T-cell (primary cell): ENCODE results near the gene AGAP1. TPM values are rescaled to one million over a fixed set of nuclear protein-coding genes. Genes with fewer than 3 reads are reported as not detected.
A peak's percentile ranks its signal among the peaks of the same experiment; 100 is the strongest.

ENCODE experiments used
- ATAC-seq, 4 experiments: fragments of 200-7000 bp in 3 of 4; fragments of 150-1000 bp in 1 of 4; cut with Tn5 transposase; replicated peaks in 1 of 4; 1 replicate in 3 of 4; 2 replicates in 1 of 4; pipeline ENCODE4 v1.10.0; 2021; ENCODE audit warnings: moderate library complexity in 3 of 4, mild to moderate bottlenecking in 2 of 4, moderate number of reproducible peaks in 1 of 4
- CTCF ChIA-PET, 2 donors: fragments of 300-600 bp; sonication (Branson Sonifier 250); formaldehyde crosslinking; loops; one replicate each; lab custom pipeline; 2022; ENCODE audit warnings: antibody characterized with exemption in 2 of 2; lab: Charles Lee
- POLR2A ChIA-PET, 2 donors: fragments of 300-600 bp; sonication (Branson Sonifier 250); formaldehyde crosslinking; loops; one replicate each; lab custom pipeline; 2022; ENCODE audit warnings: antibody characterized with exemption in 2 of 2; lab: Charles Lee
- DNase-seq, 35 experiments: peaks; one replicate each; pipeline versions ENCODE4 v3.0.0 to v3.0.0-alpha.2; 2013 to 2023
- H3K27ac ChIP-seq: one replicate; pipeline ENCODE4 v1.5.1; 2013; ENCODE audit warnings: low read length
- H3K27me3 ChIP-seq, 2 experiments: replicated peaks in 1 of 2; 1 replicate in 1 of 2; 2 replicates in 1 of 2; pipeline versions ENCODE4 v1.6.1 to v1.7.0; 2013; ENCODE audit warnings: low read length in 1 of 2, mixed read lengths in 1 of 2; ENCODE audit not compliant: control insufficient read depth in 2 of 2, insufficient read depth in 2 of 2; ENCODE audit errors: extremely low read depth in 1 of 2
- H3K36me3 ChIP-seq, 2 donors: 1 replicate in 1 of 2; 2 replicates in 1 of 2; pipeline versions ENCODE4 v1.6.1 to v1.7.0; 2013; ENCODE audit warnings: low read length in 1 of 2; ENCODE audit not compliant: control insufficient read depth in 2 of 2, insufficient read depth in 1 of 2; ENCODE audit errors: extremely low read depth in 1 of 2
- H3K4me1 ChIP-seq, 2 experiments: 1 replicate in 1 of 2; 2 replicates in 1 of 2; pipeline versions ENCODE4 v1.6.1 to v1.7.0; 2013; ENCODE audit warnings: low read length in 2 of 2, mixed read lengths in 1 of 2; ENCODE audit not compliant: insufficient read depth in 2 of 2, control insufficient read depth in 1 of 2; ENCODE audit errors: extremely low read depth in 1 of 2
- H3K4me3 ChIP-seq, 2 donors: 1 replicate in 1 of 2; 2 replicates in 1 of 2; pipeline versions ENCODE4 v1.5.1 to v1.7.0; 2013; ENCODE audit warnings: mild to moderate bottlenecking in 2 of 2, low read length in 1 of 2, moderate library complexity in 1 of 2; ENCODE audit not compliant: control insufficient read depth in 1 of 2; ENCODE audit errors: extremely low read depth in 1 of 2
- H3K9me3 ChIP-seq: 2 replicates; pipeline ENCODE4 v1.7.0; 2013
- H3K27ac Mint-ChIP-seq, 2 donors: one replicate each; pipeline ENCODE4 v1.8.0; 2020 to 2021; ENCODE audit warnings: mild to moderate bottlenecking in 2 of 2, mixed read lengths in 2 of 2
- H3K27me3 Mint-ChIP-seq, 2 donors: one replicate each; pipeline ENCODE4 v1.8.0; 2021 to 2022; ENCODE audit warnings: mixed read lengths in 2 of 2
- H3K36me3 Mint-ChIP-seq: one replicate; pipeline ENCODE4 v1.8.0; 2021; ENCODE audit warnings: mixed read lengths
- H3K4me1 Mint-ChIP-seq, 3 donors: one replicate each; pipeline ENCODE4 v1.8.0; 2020 to 2022; ENCODE audit warnings: mixed read lengths in 3 of 3, mild to moderate bottlenecking in 1 of 3
- H3K4me3 Mint-ChIP-seq, 3 donors: one replicate each; pipeline ENCODE4 v1.8.0; 2020 to 2022; ENCODE audit warnings: mild to moderate bottlenecking in 3 of 3, mixed read lengths in 3 of 3, moderate library complexity in 3 of 3
- H3K9me3 Mint-ChIP-seq, 3 donors: one replicate each; pipeline ENCODE4 v1.8.0; 2020 to 2022; ENCODE audit warnings: mixed read lengths in 3 of 3
- WGBS: methylation state at CpG from one replicate; pipeline ENCODE4 v1.1.5; 2013; ENCODE audit warnings: missing lambda C conversion rate; ENCODE audit not compliant: insufficient coverage; 5-methylcytosine and 5-hydroxymethylcytosine counted together
- total RNA-seq, 35 experiments: library from RNA in 6 of 35; stranded (reverse) in 6 of 35; fragments of 120-200 nt in 1 of 35; gene quantifications; one replicate each; pipeline versions ENCODE4 v1.2.1 to v1.2.4 and lab custom pipeline; 2013 to 2026

AGAP1 gene
- total RNA-seq, 5 donors from 2014 or later (not counting 1 experiment from before 2014, with no cell fraction given) = 3.9 to 15.6 (median 5.2) TPM

DNA sequence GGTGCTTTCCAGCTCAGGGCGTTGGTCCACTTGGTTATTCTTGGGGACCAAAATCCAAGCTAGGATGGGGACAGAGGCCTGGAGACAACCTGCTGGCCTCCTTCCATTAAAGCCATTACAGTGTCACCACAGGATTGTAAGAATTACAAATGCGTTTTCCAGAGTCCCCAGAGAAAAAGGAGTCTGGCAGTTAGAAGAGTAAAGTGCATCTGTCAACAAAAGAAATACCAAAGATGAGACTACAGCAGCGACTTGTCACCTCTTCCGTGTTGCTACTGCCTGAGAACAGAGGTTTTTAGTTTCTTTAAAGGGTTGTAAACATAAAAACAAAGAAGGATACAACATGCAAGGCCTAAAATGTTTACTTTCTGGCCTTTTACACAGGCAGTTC, 235.7 kb downstream of the AGAP1 start:
- H3K4me1 Mint-ChIP-seq = no peaks in the 10 kb centered on the region
- 89% methylated on average over 3 of the region's 4 CpGs for WGBS

GRCh38 chr2:235730115-235730514, 236.3 kb downstream of the AGAP1 start:
- no peaks in the 10 kb centered on the region for H3K9me3 ChIP-seq
- no peak overlapping the region for H3K27ac Mint-ChIP-seq
- H3K36me3 Mint-ChIP-seq = no peaks in the 10 kb centered on the region
- H3K36me3 ChIP-seq = no peaks in the 10 kb centered on the region
- no peak overlapping the region for H3K27ac ChIP-seq
- ATAC-seq (no peak), DNase-seq (no peak)
- CTCF ChIA-PET = no interaction called here
- H3K4me1 ChIP-seq = no peaks in the 10 kb centered on the region
- no peaks in the 10 kb centered on the region for H3K4me1 Mint-ChIP-seq
- WGBS = no CpG with 5 or more reads among the region's 7 CpGs
- H3K27me3 Mint-ChIP-seq = peaks cover 8 to 20% of the 10 kb centered on the region in 2 donors
- POLR2A ChIA-PET = no interaction called here
- H3K27me3 ChIP-seq = peaks cover 0 to 10% of the 10 kb centered on the region in 2 experiments
- no peak overlapping the region for H3K4me3 ChIP-seq
- H3K9me3 Mint-ChIP-seq = no peaks in the 10 kb centered on the region
- H3K4me3 Mint-ChIP-seq = no peak overlapping the region

More for the DNA sequence above, 235.7 kb downstream of the AGAP1 start:
- ChIA-PET CTCF (no interaction called here), POLR2A (no interaction called here)
- H3K9me3 ChIP-seq = no peaks in the 10 kb centered on the region
- DNase-seq = no peak
- ATAC-seq = no peak
- no peaks in the 10 kb centered on the region for H3K36me3 ChIP-seq
- H3K4me3 ChIP-seq = no peak overlapping the region
- Mint-ChIP-seq H3K27ac (no peak overlapping the region), H3K27me3 (peaks cover 8 to 20% of the 10 kb centered on the region in 2 donors), H3K9me3 (no peaks in the 10 kb centered on the region), H3K4me3 (no peak overlapping the region), H3K36me3 (no peaks in the 10 kb centered on the region)
- peaks cover 0 to 13% of the 10 kb centered on the region in 2 experiments for H3K27me3 ChIP-seq
- H3K27ac ChIP-seq = no peak overlapping the region
- no peaks in the 10 kb centered on the region for H3K4me1 ChIP-seq

DNA sequence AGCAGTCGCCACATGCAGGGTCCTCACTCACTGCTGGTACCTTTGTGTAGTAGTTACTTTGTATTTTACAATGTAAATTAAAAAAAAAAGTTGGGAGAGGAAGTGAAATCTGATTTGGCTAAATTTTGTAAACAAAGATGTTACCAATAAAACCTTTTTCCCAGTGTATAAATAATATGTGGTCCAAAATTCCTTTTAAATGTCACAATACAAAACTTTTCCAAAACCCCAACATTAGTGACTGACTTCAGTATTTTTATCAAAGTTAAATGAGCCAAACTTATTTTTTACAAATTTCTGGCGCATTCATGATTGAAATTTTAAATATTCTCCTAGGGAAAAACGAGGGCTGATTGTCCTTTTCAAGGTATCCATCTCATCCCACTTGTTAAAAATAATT, 239.9 kb downstream of the AGAP1 start:
- CTCF ChIA-PET = no interaction called here

DNA sequence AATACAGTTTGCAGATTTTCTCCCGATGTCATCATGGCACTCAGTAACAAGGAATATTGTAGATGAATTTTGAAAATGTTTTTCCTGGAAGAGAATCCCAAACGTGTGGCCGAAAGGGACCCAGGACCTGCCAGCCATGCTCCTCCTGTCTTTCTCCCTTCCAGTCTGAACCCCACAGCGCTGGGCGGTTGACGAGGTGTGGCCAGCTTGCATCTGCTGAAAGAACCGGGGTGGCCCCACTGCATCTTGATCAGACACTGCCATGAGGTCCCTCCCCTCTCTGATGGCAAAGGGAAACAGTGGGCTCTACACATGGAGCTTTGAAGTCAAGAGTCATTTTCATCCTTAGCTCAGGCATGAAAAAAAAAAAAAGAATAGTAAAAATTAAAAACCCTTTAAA, 240.3 kb downstream of the AGAP1 start:
- Mint-ChIP-seq H3K4me3 (no peak overlapping the region), H3K9me3 (no peaks in the 10 kb centered on the region), H3K27me3 (peaks cover 8 to 19% of the 10 kb centered on the region in 2 donors), H3K36me3 (no peaks in the 10 kb centered on the region), H3K4me1 (no peaks in the 10 kb centered on the region), H3K27ac (no peak overlapping the region)
- ChIA-PET CTCF (no interaction called here), POLR2A (no interaction called here)
- H3K27me3 ChIP-seq = peaks cover 0 to 7% of the 10 kb centered on the region in 2 experiments
- no peak overlapping the region for H3K4me3 ChIP-seq
- H3K4me1 ChIP-seq = no peaks in the 10 kb centered on the region
- 94% methylated on average over 4 of the region's 7 CpGs for WGBS
- H3K9me3 ChIP-seq = no peaks in the 10 kb centered on the region
- no peak for ATAC-seq
- no peaks in the 10 kb centered on the region for H3K36me3 ChIP-seq
- no peak overlapping the region for H3K27ac ChIP-seq
- DNase-seq = no peak

More for the DNA sequence above, 239.9 kb downstream of the AGAP1 start:
- Mint-ChIP-seq H3K27ac (no peak overlapping the region), H3K9me3 (no peaks in the 10 kb centered on the region), H3K36me3 (no peaks in the 10 kb centered on the region), H3K4me1 (no peaks in the 10 kb centered on the region), H3K27me3 (peaks cover 8 to 20% of the 10 kb centered on the region in 2 donors), H3K4me3 (no peak overlapping the region)
- Histone ChIP-seq H3K27ac (no peak overlapping the region), H3K27me3 (peaks cover 0 to 10% of the 10 kb centered on the region in 2 experiments), H3K9me3 (no peaks in the 10 kb centered on the region), H3K4me1 (no peaks in the 10 kb centered on the region), H3K4me3 (no peak overlapping the region), H3K36me3 (no peaks in the 10 kb centered on the region)
- no CpG with 5 or more reads among the region's 3 CpGs for whole genome bisulfite sequencing
- POLR2A ChIA-PET = no interaction called here
- DNase-seq (no peak), ATAC-seq (no peak)

DNA sequence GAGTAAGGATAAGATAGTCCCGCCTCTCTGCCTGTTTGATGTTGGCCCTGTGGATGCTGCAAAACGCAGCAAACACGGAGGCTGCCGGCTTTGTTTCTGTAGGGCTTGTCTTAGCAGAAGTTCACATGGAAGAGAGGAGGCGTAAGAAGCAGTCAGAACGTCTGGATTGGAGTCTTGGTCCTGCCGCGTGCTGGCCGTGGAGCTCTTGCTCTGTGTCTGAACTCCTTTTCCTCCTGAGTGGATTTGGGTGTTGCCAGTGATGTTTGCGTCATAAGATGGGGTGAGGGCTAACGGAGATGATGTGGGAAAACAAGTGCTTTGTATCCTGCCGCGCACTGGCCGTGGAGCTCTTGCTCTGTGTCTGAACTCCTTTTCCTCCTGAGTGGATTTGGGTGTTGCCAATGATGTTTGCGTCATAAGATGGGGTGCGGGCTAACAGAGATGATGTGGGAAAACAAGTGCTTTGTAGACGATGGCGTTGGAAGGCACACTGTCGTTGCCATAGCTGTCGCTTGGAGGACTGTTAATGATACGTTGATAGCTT, 240.9 kb downstream of the AGAP1 start:
- Mint-ChIP-seq H3K27ac (peak overlapping the region in 1 of 2 donors; percentile 25), H3K36me3 (no peaks in the 10 kb centered on the region), H3K4me3 (no peak overlapping the region), H3K9me3 (no peaks in the 10 kb centered on the region), H3K4me1 (no peaks in the 10 kb centered on the region), H3K27me3 (peaks cover 8 to 19% of the 10 kb centered on the region in 2 donors)
- ATAC-seq (no peak), DNase-seq (no peak)
- Histone ChIP-seq H3K36me3 (no peaks in the 10 kb centered on the region), H3K27me3 (peaks cover 0 to 7% of the 10 kb centered on the region in 2 experiments), H3K9me3 (no peaks in the 10 kb centered on the region), H3K4me1 (no peaks in the 10 kb centered on the region), H3K4me3 (no peak overlapping the region), H3K27ac (no peak overlapping the region)
- 87% methylated on average over 16 of the region's 21 CpGs for WGBS
- POLR2A ChIA-PET = interaction anchor here in 1 of 2 donors (0.5 kb wide), 1 partner anchor 12 kb away, joined by 11 read pairs; no protein-coding TSS in a partner anchor
- CTCF ChIA-PET = no interaction called here

DNA sequence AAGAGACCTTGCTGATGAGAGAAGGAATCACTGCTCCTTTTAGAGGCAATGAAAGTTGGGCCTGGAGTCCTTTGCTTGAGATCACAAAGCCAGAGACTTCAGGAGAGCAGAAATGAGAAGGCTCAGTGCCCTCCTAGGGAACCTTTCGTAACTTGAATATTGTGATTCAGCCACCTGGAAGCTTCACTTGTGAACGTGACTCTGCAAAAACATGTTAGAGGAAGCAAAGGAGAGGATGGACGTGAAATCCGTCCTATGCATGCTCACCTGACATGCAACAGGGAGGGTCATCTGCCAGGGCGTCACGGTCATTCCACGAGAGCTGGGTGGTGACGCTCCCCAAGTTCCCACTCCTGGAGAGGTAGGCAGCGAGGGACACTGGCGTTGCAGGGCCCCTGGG, 243.6 kb downstream of the AGAP1 start:
- Mint-ChIP-seq H3K27me3 (peaks cover 9 to 12% of the 10 kb centered on the region in 2 donors), H3K9me3 (no peaks in the 10 kb centered on the region), H3K27ac (no peak overlapping the region), H3K4me1 (no peaks in the 10 kb centered on the region), H3K4me3 (no peak overlapping the region), H3K36me3 (no peaks in the 10 kb centered on the region)
- peaks cover 0 to 7% of the 10 kb centered on the region in 2 experiments for H3K27me3 ChIP-seq
- DNase-seq (no peak), ATAC-seq (no peak)
- H3K27ac ChIP-seq = no peak overlapping the region
- 75% methylated on average over 8 of the region's 10 CpGs for WGBS
- H3K4me3 ChIP-seq = no peak overlapping the region
- no peaks in the 10 kb centered on the region for H3K9me3 ChIP-seq
- no peaks in the 10 kb centered on the region for H3K36me3 ChIP-seq
- CTCF ChIA-PET = interaction anchor here in 1 of 2 donors (0.5 kb wide), 1 partner anchor 1809 kb away, joined by 3 read pairs; no protein-coding TSS in a partner anchor
- no peaks in the 10 kb centered on the region for H3K4me1 ChIP-seq
- POLR2A ChIA-PET = no interaction called here
